HFFc6 (cell line): ENCODE measurements around the gene PDLIM3. TPM values are rescaled to one million over a fixed set of nuclear protein-coding genes. Genes with fewer than 3 reads are reported as not detected.

Source experiments
- DNase-seq: peaks from one replicate; pipeline ENCODE4 v3.0.0-alpha.2; 2018
- H3K27ac Mint-ChIP-seq: 2 replicates; pipeline ENCODE4 v1.8.0; 2020; ENCODE audit warnings: mild to moderate bottlenecking, mixed read lengths
- H3K27me3 Mint-ChIP-seq: 2 replicates; pipeline ENCODE4 v1.8.0; 2021; ENCODE audit warnings: mild to moderate bottlenecking, moderate library complexity, mixed read lengths; ENCODE audit not compliant: insufficient read depth
- H3K36me3 Mint-ChIP-seq: 2 replicates; pipeline ENCODE4 v1.8.0; 2021; ENCODE audit warnings: low read depth, mixed read lengths
- H3K4me1 Mint-ChIP-seq: 2 replicates; pipeline ENCODE4 v1.8.0; 2020; ENCODE audit warnings: low read depth, mixed read lengths
- H3K4me3 Mint-ChIP-seq: 2 replicates; pipeline ENCODE4 v1.8.0; 2020; ENCODE audit warnings: mild to moderate bottlenecking, moderate library complexity, mixed read lengths
- H3K9me3 Mint-ChIP-seq: 2 replicates; pipeline ENCODE4 v1.8.0; 2020; ENCODE audit warnings: mild to moderate bottlenecking, mixed read lengths
- total RNA-seq, 6 experiments: library from RNA; stranded (reverse); fragmentation: NEBNext Ultra II Directional; extraction: Animal tissue kit (Norgen Biotek cat#: 25700); gene quantifications; 2 replicates in 1 of 6; 3 replicates in 5 of 6; pipeline ENCODE4 v1.2.3, GENCODE V29; 2021
- TF ChIP-seq, protein P1 (sequence below): fragments of 200-600 bp; sonication (generic); IDR thresholded peaks from 2 replicates; pipeline ENCODE4 v1.5.0; 2021; ENCODE audit warnings: antibody characterized with exemption, mild to moderate bottlenecking

PDLIM3 gene
- total RNA-seq, 6 experiments from 2014 or later, result not detected

DNA sequence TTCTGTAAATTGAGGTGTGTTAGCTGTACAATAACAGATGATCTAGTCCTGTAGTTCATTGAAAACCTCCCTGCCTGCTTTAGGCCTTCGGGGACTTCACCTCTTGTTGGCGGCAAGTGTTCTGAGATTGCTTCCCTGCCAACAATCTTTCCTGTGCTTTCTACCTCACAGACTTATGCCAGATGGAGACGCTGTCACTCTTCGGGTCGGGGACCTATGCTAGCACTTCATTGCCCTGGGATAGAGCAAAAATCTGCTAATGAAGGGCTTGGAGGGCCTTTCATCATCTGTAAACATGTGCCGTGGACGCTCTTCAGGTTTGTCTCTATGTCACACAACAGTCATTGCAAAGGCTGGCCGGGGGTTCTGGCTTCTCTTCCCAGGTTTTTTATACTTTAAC lies 4.7 kb upstream of the PDLIM3 start:
- H3K9me3 Mint-ChIP-seq, result no peaks in the 10 kb centered on the region

DNA sequence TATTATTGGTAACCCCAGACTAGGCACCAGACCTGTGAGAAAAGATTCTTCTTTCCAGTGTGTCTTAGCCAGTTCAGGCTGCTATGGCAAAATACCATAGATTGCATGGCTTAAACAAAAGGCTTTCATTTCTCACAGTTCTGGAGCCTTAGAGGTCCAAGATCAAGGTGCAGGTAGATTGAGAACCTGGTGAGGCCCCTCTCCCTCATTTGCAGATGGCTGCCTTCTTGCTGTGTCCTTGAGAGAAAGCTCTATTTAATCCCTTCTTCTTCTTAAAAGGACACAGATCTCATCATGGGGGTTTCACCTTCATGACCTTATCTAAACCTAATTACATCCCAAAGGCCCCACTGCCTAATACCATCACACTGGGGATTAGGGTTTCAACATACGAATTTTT lies 3.5 kb upstream of the PDLIM3 start:
- Mint-ChIP-seq H3K9me3 (no peaks in the 10 kb centered on the region), H3K27ac (no peak overlapping the region), H3K4me1 (no peaks in the 10 kb centered on the region; the same call in 1 of the 2 replicates), H3K4me3 (no peak overlapping the region), H3K36me3 (no peaks in the 10 kb centered on the region), H3K27me3 (peaks cover 30% of the 10 kb centered on the region)
- DNase-seq, result no peak
- TF ChIP-seq, protein P1, sequence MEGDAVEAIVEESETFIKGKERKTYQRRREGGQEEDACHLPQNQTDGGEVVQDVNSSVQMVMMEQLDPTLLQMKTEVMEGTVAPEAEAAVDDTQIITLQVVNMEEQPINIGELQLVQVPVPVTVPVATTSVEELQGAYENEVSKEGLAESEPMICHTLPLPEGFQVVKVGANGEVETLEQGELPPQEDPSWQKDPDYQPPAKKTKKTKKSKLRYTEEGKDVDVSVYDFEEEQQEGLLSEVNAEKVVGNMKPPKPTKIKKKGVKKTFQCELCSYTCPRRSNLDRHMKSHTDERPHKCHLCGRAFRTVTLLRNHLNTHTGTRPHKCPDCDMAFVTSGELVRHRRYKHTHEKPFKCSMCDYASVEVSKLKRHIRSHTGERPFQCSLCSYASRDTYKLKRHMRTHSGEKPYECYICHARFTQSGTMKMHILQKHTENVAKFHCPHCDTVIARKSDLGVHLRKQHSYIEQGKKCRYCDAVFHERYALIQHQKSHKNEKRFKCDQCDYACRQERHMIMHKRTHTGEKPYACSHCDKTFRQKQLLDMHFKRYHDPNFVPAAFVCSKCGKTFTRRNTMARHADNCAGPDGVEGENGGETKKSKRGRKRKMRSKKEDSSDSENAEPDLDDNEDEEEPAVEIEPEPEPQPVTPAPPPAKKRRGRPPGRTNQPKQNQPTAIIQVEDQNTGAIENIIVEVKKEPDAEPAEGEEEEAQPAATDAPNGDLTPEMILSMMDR, result no peak

More for the DNA sequence above, 4.7 kb upstream of the PDLIM3 start:
- Mint-ChIP-seq H3K4me3 (no peak overlapping the region), H3K4me1 (no peaks in the 10 kb centered on the region; the same call in 1 of the 2 replicates), H3K27me3 (peaks cover 24% of the 10 kb centered on the region), H3K27ac (no peak overlapping the region), H3K36me3 (no peaks in the 10 kb centered on the region)
- DNase-seq, result no peak
- TF ChIP-seq, protein P1, result no peak

DNA sequence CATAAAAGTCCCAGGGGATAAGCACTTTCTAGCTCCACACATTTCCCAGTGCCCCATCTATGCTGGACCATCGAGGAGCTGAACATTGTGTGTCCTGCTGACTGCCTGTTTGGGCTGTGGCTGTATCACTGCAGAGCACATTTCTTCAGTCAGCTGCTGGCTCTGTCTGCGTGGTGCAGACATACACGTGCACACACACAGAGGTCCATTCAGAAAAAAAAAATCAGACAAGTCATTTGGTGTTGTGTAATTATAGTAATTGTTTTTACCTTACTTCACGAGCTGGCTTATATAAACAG lies 1.1 kb upstream of the PDLIM3 start:
- no peak for DNase-seq
- Mint-ChIP-seq H3K4me3 (no peak overlapping the region), H3K27me3 (peaks cover 30% of the 10 kb centered on the region)

DNA sequence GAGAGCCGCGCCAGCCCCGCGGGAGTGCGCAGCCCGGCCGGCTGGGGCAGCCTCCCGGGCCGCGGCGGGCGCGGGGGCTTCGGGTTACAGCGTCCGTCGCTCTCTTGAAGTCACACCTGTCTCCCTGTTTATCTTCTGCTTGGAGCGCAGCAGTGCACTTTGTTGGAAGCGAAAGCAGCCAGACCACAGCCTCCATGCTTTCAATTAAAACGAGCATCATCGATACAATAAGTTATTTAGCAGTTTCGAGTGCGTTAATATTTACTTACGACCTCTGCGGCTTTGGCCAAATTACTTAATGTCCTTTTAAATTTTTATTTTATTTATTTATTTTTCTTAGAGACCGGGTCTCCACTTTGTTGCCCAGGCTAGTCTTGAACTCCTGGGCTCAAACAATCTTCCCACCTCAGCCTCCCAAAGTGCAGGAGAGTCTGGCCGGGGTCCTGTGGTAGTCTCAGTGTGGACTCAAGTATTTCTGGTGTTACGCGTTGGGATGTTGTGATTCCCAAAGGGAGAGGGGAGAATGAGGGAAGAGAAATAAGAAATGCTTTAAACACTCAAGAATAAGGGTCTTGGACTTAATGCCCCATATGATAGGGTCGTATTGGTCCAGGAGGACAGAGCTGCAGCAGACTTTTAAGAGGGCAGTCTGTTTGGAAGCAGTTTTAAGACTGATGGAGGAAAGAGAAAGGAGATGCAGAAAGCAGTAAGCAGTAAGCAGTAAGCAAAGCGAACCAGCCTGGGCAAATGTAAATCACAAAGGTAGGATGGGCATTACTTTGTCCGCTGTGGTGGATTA lies 504 bp upstream of the PDLIM3 start:
- Mint-ChIP-seq H3K27ac (no peak overlapping the region), H3K36me3 (no peaks in the 10 kb centered on the region), H3K4me3 (peak overlapping the region; percentile 67), H3K27me3 (peaks cover 28% of the 10 kb centered on the region), H3K4me1 (no peaks in the 10 kb centered on the region; the same call in 1 of the 2 replicates), H3K9me3 (no peaks in the 10 kb centered on the region)
- TF ChIP-seq, protein P1, result no peak
- no peak for DNase-seq

More for the DNA sequence above, 1.1 kb upstream of the PDLIM3 start:
- Mint-ChIP-seq H3K9me3 (no peaks in the 10 kb centered on the region), H3K4me1 (no peaks in the 10 kb centered on the region; the same call in 1 of the 2 replicates), H3K36me3 (no peaks in the 10 kb centered on the region), H3K27ac (no peak overlapping the region)
- TF ChIP-seq, protein P1, result no peak

DNA sequence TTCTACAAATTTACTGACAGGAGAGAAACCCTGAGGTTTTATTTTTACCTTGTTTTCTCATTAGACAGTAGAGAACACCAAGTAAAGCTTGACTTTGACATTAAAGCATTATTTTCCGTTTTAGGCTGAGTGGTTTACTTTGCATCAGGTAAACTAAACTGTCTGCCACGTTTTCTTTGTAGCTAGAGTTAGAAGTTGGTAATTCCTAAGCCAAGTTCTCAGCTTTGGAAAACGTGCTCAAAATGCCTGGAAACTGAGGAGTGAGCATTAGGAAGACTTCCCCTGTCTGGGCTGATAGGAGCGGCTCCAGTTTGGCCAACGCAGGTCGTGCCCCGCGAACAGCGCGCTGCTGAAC lies 819 bp downstream of the PDLIM3 start:
- H3K4me3 Mint-ChIP-seq, result peak overlapping the region; percentile 40
- TF ChIP-seq, protein P1, result no peak
- H3K27me3 Mint-ChIP-seq, result peaks cover 33% of the 10 kb centered on the region
- H3K9me3 Mint-ChIP-seq, result no peaks in the 10 kb centered on the region
- no peaks in the 10 kb centered on the region; the same call in 1 of the 2 replicates for H3K4me1 Mint-ChIP-seq
- DNase-seq, result no peak
- no peaks in the 10 kb centered on the region for H3K36me3 Mint-ChIP-seq
- no peak overlapping the region for H3K27ac Mint-ChIP-seq
